ENCODE results near the gene TAS2R30. TPM values are rescaled to one million over a fixed set of nuclear protein-coding genes. Genes with fewer than 3 reads are reported as not detected.

TAS2R30 gene
- 1 to 10 TPM; 1.4 to 2.3 TPM for total RNA-seq

GRCh38 chr12:11134305-11134704 is at the start of gene TAS2R30:
TAS2R30 (minus strand) TSS chr12:11134644; CDS start chr12:11134244, 400 bp downstream.
- H3K27ac Mint-ChIP-seq, result no peak within 1 kb of the TSS
- H3K4me3 Mint-ChIP-seq, result no peak within 1 kb of the TSS
- POLR2A ChIA-PET, result no interaction called here

GRCh38 chr12:11183011-11183410 is 48.6 kb upstream of the TAS2R30 start:
- no peak overlapping the region for H3K27ac Mint-ChIP-seq
- DNase-seq, result no peak
- CTCF ChIA-PET, result interaction anchor here (1.0 to 1.7 kb wide), 2 partner anchors 11 to 412 kb away, joined by 3 to 5 read pairs; no protein-coding TSS in a partner anchor
- H3K9me3 Mint-ChIP-seq, result no peaks in the 10 kb centered on the region
- peaks cover 4% of the 10 kb centered on the region for H3K4me1 Mint-ChIP-seq (ENCODE audit: low read depth)
- no peaks in the 10 kb centered on the region for H3K36me3 Mint-ChIP-seq (ENCODE audit: low read depth)
- intact Hi-C loops (cut with micrococcal nuclease), result no loop called here
- POLR2A ChIA-PET, result no interaction called here
- no peak overlapping the region for H3K4me3 Mint-ChIP-seq
- no peaks in the 10 kb centered on the region for H3K27me3 Mint-ChIP-seq
- no peak for TF ChIP-seq CTCF (IDR thresholded peaks at IDR 0.05)
- no peak for ATAC-seq

More at GRCh38 chr12:11134305-11134704, at the start of gene TAS2R30:
- TF ChIP-seq CTCF (IDR thresholded peaks at IDR 0.05), result no peak
- H3K27me3 Mint-ChIP-seq, result no peaks in the 10 kb centered on the region
- ATAC-seq (no peak), DNase-seq (no peak)
- peaks cover 26% of the 10 kb centered on the region for H3K36me3 Mint-ChIP-seq (ENCODE audit: low read depth)
- no peaks in the 10 kb centered on the region for H3K9me3 Mint-ChIP-seq
- CTCF ChIA-PET, result no interaction called here
- intact Hi-C loops (cut with micrococcal nuclease), result no loop called here
- H3K4me1 Mint-ChIP-seq (ENCODE audit: low read depth), result peaks cover 35% of the 10 kb centered on the region

- ChIA-PET POLR2A (no interaction called here), CTCF (no interaction called here)
- H3K27ac Mint-ChIP-seq, result no peak overlapping the region
- H3K9me3 Mint-ChIP-seq, result no peaks in the 10 kb centered on the region
- no peak for DNase-seq
- peaks cover 4% of the 10 kb centered on the region for H3K4me1 Mint-ChIP-seq (ENCODE audit: low read depth)
- no peak for ATAC-seq
- no peaks in the 10 kb centered on the region for H3K27me3 Mint-ChIP-seq
- intact Hi-C loops (cut with micrococcal nuclease), result no loop called here
- no peaks in the 10 kb centered on the region for H3K36me3 Mint-ChIP-seq (ENCODE audit: low read depth)
- no peak for TF ChIP-seq CTCF (IDR thresholded peaks at IDR 0.05)
- H3K4me3 Mint-ChIP-seq, result no peak overlapping the region
Observed at GRCh38 chr12:11182529-11182928, 48.1 kb upstream of the TAS2R30 start.

GRCh38 chr12:11178250-11178649 is 43.8 kb upstream of the TAS2R30 start:
- CTCF ChIA-PET, result no interaction called here
- no peak for TF ChIP-seq CTCF (IDR thresholded peaks at IDR 0.05)
- Mint-ChIP-seq H3K27ac (no peak overlapping the region), H3K27me3 (no peaks in the 10 kb centered on the region), H3K4me1 (ENCODE audit: low read depth) (peaks cover 16% of the 10 kb centered on the region), H3K4me3 (no peak overlapping the region), H3K9me3 (no peaks in the 10 kb centered on the region), H3K36me3 (ENCODE audit: low read depth) (peaks cover 16% of the 10 kb centered on the region)
- POLR2A ChIA-PET, result no interaction called here
- ATAC-seq, result no peak
- DNase-seq, result no peak
- intact Hi-C loops (cut with micrococcal nuclease), result no loop called here

- Mint-ChIP-seq H3K27me3 (no peaks in the 10 kb centered on the region), H3K4me3 (no peak overlapping the region), H3K27ac (no peak overlapping the region), H3K36me3 (ENCODE audit: low read depth) (peaks cover 39% of the 10 kb centered on the region), H3K4me1 (ENCODE audit: low read depth) (peaks cover 36% of the 10 kb centered on the region), H3K9me3 (no peaks in the 10 kb centered on the region)
- ChIA-PET CTCF (no interaction called here), POLR2A (no interaction called here)
- intact Hi-C loops (cut with micrococcal nuclease), result no loop called here
- no peak for DNase-seq
- TF ChIP-seq CTCF (IDR thresholded peaks at IDR 0.05), result no peak
- ATAC-seq, result no peak
Observed at GRCh38 chr12:11174022-11174421, 39.6 kb upstream of the TAS2R30 start.

Measured in activated CD8-positive, alpha-beta T cell treated with anti-CD3 and anti-CD28 coated beads for 36 hours (primary cell).